Ecto neural progenitor cell (in vitro differentiated cells): ENCODE results near the gene RAB5B.

Source experiments
- DNase-seq: peaks from one replicate; pipeline ENCODE4 v3.0.0-alpha.2; 2018; ENCODE audit warnings: low spot score

Gene RAB5B

GRCh38 chr12:55973599-55974307 lies at the start of gene RAB5B:
RAB5B (plus strand) TSS chr12:55974078; CDS start chr12:55986961, 12,883 bp downstream.
- DNase-seq = peak; percentile 99

DNA sequence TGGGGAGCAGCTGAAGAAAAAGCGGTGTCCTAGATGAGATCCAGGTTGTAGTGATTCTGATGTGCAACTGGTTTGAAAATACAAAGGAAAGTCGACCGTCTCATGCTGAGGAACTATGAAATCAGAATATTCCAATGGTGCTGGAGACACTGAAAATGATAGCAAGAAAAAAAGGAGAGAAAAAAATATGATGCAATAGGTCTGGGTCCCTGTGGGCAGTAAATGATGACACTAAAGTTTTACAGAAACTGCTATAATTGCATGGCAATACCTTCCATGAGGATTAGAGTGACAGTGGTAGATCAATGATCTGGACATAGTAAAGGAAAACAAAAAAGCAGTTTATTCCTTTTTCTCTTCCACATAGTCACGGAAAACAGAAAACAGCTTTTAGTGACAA lies 48.5 kb upstream of the RAB5B start:
- no peak for DNase-seq

DNA sequence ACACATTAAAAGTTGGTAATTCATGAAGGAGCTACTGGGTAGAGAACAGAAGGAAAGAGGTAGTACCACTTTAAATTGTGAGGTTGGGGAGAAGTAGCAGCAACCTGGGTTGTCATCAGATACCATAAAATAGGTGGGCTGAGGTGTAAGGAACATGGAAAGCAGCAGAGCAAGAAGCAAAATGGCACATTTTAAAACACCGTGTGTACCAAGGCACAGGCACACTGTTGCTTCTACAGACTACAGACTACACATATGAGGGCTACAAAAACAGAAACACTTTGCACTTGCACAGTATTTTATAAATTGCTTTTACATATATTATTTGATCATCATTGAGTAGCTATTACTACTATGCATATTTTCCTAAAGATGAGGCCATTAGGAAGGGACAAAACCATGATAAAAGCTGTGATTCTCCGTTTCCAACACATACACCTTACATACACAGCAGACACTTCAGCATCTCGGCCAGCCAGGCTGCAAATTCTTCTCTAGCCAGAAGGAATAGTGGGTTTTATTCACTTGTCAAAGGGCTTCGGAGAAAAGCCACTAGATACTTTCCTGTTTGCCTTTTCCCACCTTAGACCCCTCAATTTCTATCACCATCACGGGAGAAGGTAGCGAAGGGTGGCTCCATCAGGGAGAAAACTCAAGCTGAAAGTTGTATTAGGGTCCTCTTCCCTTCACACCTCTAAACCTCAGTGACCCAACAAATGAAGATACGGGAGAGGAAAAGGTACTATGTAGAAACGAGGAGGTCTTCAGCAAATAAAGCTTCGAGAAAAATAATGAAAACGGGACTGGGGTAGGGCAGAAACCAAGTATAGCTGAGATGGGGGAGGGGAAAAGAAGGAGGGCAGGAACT lies 47.8 kb upstream of the RAB5B start:
- DNase-seq = no peak

DNA sequence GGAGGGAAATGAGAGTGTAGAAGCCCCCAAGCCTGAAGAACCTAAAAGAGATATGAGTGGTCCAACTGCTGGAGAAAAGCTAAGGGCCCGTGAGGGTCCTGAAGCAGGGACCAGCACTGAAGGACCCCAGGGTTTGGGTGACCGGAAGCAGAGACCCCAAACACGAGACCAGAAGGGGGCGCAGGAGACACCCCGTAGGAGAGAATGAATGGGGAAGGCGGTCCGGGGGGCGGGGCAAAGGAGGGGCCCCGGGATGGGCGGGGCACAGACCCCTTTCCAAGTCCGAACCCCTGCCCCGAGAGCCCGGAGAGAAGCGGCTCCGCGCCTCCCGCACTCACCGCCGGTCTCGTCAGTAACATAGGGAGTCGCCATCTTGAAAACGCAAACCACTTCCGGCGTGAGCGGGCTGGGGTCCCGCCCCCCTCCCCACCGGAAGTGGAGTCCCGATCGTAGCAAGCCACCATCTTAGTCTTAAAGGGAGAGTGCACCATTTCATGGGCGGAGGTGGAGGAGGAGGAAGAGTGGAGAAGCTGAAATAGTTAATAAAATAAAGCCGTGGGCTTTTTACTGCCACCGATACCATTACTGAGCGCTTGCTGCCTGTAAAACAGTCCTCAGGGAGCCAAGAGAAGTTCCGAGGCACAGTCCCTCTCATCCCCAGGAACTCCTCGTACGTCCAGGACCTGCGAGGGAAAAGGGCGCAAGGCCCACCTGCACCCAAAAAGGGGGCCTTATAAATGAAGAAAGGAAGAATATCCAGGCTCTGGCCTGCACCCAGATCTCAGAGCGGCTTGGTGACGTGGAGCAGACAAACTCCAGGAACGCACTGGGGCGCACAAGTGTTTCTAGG lies 46.9 kb upstream of the RAB5B start:
- DNase-seq = peak; percentile 98

GRCh38 chr12:55927588-55928502 lies 46.0 kb upstream of the RAB5B start, which contains the start of gene PYM1:
PYM1 (minus strand) TSS chr12:55927894; CDS start chr12:55927761, 133 bp downstream.
- peak; percentile 93 for DNase-seq

GRCh38 chr12:55929306-55929791 lies 44.5 kb upstream of the RAB5B start:
- DNase-seq = no peak

DNA sequence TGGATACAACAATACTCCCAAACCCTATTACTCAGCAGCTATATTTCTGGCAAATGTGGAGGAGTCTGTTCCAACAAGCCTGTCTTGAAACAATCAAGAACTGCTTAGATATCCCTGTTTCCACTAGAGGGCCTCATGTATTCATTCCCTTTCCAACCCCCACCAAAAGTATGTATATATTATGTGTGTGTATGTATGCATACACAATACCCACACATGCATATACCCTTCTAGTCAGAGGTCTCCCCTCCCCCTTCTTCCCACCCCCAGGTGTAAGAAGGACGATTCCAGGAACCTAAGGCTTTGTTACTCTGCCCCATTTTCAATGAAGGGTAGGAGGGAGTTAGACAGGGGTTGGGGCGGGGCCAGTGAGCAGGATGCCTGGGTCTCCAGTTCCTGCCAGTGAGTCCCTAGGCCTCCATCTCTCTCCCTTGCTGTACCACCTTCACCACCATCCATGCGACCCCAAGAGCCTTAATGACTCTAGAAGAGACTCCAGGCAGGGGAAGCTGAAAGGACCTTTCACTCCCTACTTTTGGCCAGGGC lies 43.0 kb upstream of the RAB5B start, which contains the start of gene DGKA:
TSS of gene DGKA (plus strand) at position 392 of the 546 bp plus-strand sequence. CDS start 5,342 bp downstream, outside the sequence.
- DNase-seq = peak; percentile 71

DNA sequence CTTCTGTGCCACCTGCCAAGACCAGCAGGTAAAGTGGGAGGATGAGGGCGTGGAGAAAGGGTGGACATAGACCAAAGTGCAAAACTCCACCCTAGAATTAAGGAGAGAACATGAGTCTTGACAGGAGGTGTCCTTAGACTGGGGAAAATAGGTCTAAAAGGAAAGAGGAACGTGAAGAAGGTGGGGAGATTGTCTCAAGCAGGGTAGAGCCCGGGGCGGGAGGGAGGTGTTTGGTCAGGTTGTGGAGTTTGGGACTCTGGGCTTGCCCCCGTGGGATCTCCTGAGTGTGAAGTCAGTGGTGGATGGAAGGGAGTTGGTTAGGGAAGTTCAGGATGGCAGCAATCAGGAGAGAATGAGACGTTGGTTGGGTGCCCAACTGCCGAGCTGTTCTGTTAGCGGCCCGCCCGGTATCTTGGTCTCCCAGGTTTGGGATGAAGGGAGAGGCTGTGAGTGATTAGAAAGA lies 42.5 kb upstream of the RAB5B start:
- no peak for DNase-seq

DNA sequence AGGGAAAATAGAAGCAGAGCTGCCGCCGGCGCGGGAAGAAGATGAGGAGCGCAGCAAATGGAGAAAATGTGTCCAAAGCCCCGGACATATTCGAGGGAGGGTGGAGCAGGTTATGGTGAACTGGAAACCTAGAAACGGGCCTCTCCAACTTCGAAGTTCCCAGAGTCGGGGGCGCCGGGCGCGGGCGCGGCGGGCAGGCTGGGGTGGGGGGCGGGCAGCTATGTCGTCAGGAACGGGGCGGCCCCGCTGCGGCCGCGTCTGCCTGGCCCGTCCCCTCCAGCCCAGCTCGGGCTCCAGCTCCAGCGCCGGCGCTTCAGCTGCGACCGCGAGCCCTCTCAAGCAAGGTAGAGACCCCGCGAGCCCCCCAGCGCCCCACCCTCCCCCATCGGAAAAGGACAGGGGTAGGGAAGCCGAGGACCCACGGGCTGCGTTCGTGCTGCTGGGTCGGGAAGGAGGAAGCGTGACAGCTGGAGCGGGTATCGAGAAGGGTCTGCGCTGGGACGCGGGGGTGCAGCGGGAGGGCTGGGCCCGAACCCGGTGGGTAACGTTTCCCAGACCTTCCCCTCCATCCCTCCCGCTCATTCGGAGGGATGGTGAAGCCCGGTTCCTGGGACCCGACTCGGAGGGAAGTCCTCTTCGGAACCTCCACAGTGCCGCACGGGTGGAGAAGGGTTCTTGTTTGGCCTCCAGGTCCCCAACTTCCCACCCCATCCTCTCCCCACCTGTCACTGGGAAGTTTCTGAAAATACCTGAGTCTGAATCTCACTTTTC lies 41.9 kb upstream of the RAB5B start:
- DNase-seq = peak; percentile 83

DNA sequence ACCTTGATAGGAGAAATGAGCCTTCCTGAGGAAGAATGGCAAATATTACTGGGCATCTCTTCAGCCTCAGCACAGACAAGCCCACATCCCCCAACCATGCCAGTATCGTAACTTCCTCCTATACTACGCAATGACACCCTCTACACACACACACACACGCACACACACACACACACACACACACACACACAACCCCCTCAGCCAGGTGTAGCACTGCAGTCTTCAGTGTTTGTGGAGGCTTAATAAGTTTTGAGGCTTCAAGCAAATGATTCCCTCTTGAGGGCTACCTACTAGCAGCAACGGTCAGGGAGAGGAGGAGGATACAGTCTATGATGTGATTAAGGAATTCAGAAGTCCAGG lies 41.3 kb upstream of the RAB5B start:
- no peak for DNase-seq

- no peak for DNase-seq
These were observed 40.6 kb upstream of the RAB5B start for GRCh38 chr12:55933169-55933798.

DNA sequence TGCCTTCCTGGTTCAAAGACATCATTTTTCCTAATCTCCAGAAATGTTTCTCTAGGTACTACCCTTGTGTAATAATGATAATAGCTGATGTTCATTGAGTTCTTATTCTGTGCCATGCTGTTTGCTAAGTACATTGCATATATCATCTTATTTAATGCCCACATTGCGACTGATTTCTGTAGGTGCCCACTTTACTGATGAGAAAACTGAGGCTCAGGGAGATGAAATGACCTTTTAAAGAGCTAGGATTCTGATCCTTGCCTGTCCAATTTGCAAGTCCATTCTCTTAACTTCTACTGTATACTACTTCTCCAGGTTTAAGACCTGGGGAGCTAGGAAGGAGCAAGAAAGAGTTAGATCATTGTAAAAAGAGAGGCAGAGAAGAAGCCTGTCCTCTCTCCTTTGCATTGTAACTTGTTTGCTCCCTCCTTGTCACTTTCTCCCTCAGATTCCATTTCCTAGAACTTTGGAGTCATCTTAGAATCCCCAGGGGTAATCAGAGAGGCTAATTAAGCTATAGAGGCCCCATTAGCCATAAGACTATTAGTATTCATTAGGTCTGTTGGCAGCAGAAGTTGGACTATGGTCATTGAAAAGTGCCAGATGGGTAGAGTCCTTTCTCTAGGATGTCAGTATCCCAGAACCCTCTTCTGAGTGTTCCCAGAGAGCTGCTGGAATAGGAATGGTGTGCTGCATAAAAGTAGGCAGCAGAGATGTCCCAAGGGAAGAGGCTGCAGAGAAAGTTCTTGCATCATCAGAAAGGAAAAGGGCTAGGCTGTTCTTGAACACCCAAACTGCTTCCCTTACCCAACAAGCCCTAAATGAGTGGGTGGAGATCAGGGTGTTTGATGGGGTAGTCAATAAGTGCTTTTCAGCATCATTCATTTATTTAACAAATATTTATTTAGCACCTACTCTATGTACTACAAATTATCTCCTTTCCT lies 39.8 kb upstream of the RAB5B start:
- no peak for DNase-seq

- DNase-seq = no peak
These were observed 39.1 kb upstream of the RAB5B start for GRCh38 chr12:55934773-55935172.

- DNase-seq = no peak
These were observed 38.1 kb upstream of the RAB5B start for GRCh38 chr12:55935738-55936151.

DNA sequence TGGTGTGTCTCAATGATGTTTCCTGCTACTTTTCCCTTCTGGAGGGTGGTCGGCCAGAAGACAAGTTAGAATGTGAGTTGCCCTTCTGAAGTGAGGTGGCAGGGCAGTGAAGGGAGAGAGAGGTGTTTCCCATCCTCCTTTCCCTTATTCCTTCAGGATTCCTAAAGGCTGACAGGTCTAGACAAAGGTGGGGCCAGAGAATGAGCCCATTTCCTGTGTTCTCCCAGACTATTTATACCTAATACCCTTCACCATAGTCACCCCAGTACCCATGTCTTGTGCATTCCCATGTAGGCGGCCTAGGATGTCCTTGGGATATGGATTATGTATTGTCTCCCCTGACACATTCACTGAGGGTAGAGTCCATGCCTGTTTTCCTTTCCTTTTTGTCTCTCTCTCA lies 35.9 kb upstream of the RAB5B start:
- DNase-seq = no peak

GRCh38 chr12:55938826-55939501 lies 34.9 kb upstream of the RAB5B start:
- DNase-seq = no peak

DNA sequence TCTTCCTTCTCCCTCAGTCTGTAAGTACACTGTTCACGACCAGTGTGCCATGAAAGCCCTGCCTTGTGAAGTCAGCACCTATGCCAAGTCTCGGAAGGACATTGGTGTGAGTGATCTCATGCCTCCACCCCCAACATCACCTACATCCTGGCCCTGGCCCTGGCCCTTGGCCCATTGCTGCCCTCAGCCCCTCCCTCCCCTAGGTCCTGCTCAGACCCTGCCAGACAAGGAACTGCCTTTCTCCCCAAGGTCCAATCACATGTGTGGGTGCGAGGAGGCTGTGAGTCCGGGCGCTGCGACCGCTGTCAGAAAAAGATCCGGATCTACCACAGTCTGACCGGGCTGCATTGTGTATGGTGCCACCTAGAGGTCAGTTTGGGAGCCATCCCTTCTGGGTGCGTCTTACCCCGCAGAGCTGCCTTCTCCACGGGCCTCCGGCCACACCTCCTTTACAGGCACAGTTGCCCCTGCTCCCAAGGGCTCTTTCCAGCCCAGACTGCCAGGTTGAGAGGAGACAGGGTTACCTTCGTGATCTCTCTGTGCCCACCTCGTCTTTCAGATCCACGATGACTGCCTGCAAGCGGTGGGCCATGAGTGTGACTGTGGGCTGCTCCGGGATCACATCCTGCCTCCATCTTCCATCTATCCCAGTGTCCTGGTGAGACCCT lies 33.7 kb upstream of the RAB5B start:
- peak; percentile 94 for DNase-seq
